Measurements from ENCODE around the gene AIFM3. TPM values are rescaled to one million over a fixed set of nuclear protein-coding genes. Genes with fewer than 3 reads are reported as not detected.
A peak's percentile ranks its signal among the peaks of the same experiment; 100 is the strongest.
"Not testable (repeated sequence)": the region's sequence is repeated elsewhere in the genome, so short reads cannot be mapped to it uniquely, and the experiment has no call there.

The AIFM3 gene
- total and polyA plus RNA-seq, 7 donors: 0.25 to 0.77 (median 0.53) TPM

- 40 to 60% (median 59%) methylated on average over 4 of the region's 4 CpGs for WGBS, 3 donors
- TF ChIP-seq CTCF (IDR thresholded peaks at IDR 0.05): no peak
- peak overlapping the region; percentile 92 for H3K27ac ChIP-seq
- H3K36me3 ChIP-seq (ENCODE audit: insufficient read depth in 1 of 2, low read depth in 1 of 2): peaks cover 0 to 19% of the 10 kb centered on the region in 2 donors
- H3K27me3 ChIP-seq (ENCODE audit: insufficient read depth in 3 of 3, low read length in 2 of 3): no peaks in the 10 kb centered on the region
- DNase-seq (no peak), ATAC-seq (no peak)
- intact Hi-C loops (cut with DNase I): no loop called here
- no peaks in the 10 kb centered on the region for H3K9me3 ChIP-seq
- H3K4me3 ChIP-seq: peak overlapping the region; percentile 73
- H3K4me1 ChIP-seq: peaks cover 27% of the 10 kb centered on the region
These were observed 36.7 kb downstream of the AIFM3 start for GRCh38 chr22:21003782-21004181.

- intact Hi-C loops (cut with DNase I); H3K9me3 ChIP-seq; H3K4me3 ChIP-seq; H3K36me3 ChIP-seq (ENCODE audit: insufficient read depth in 1 of 2, low read depth in 1 of 2); H3K27ac ChIP-seq; DNase-seq; H3K4me1 ChIP-seq; ATAC-seq; H3K27me3 ChIP-seq (ENCODE audit: insufficient read depth in 3 of 3, low read length in 2 of 3): not testable (repeated sequence)
- WGBS, 3 donors: 81 to 84% (median 84%) methylated on average over 13 of the region's 13 CpGs
These were observed 42.2 kb downstream of the AIFM3 start for GRCh38 chr22:21009208-21009607.

- H3K9me3 ChIP-seq: no peaks in the 10 kb centered on the region
- intact Hi-C loops (cut with DNase I): loop anchor here in 1 of 2 donors (5.0 kb wide), 1 partner anchor 42 kb away; no protein-coding TSS in a partner anchor
- no peaks in the 10 kb centered on the region for H3K36me3 ChIP-seq (ENCODE audit: insufficient read depth in 1 of 2, low read depth in 1 of 2)
- 51 to 57% (median 57%) methylated on average over 10 of the region's 10 CpGs for WGBS, 3 donors
- no peaks in the 10 kb centered on the region for H3K27me3 ChIP-seq (ENCODE audit: insufficient read depth in 3 of 3, low read length in 2 of 3)
- peaks cover 11% of the 10 kb centered on the region for H3K4me1 ChIP-seq
- H3K27ac ChIP-seq: no peak overlapping the region
- no peak overlapping the region for H3K4me3 ChIP-seq
- TF ChIP-seq CTCF (IDR thresholded peaks at IDR 0.05): no peak
- DNase-seq (no peak), ATAC-seq (no peak)
These were observed 42.8 kb downstream of the AIFM3 start for GRCh38 chr22:21009638-21010425.

DNA sequence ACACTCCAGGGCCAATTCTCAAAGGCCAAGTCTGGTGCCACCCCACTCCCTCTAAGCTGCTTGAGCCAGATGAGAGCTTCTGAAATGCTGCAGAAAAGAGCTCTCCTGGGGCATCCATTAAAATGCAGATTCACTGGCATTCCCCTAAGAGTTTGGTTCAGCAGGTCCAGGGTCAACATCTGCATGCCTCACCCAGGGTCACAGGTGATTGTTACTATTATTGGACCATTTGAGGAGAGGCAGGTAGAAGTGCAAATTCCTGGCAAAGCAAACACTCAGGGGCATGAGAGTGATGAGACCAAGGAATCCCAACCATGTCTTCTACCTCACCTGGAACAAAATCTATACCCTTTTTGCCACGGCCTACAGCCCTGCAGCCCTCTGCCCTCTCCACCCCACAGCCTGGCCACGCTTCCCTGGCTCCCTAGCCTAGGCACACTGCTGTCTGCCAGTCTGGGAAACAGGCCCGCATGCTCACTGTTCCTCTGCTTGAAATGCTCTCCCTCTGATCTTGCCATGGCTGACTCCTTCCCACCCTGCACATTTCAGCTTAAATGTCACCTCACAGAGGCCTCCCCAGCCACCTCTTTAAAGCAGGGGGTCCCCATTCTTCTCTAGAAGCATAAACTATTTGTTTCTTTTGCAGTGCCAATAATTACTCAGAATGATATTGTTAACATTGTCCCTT is 43.5 kb downstream of the AIFM3 start:
- Histone ChIP-seq H3K9me3 (no peaks in the 10 kb centered on the region), H3K4me1 (peaks cover 12% of the 10 kb centered on the region), H3K27ac (no peak overlapping the region), H3K36me3 (ENCODE audit: insufficient read depth in 1 of 2, low read depth in 1 of 2) (no peaks in the 10 kb centered on the region), H3K4me3 (no peak overlapping the region), H3K27me3 (ENCODE audit: insufficient read depth in 3 of 3, low read length in 2 of 3) (no peaks in the 10 kb centered on the region)
- intact Hi-C loops (cut with DNase I): loop anchor here in 1 of 2 donors (5.0 kb wide), 1 partner anchor 42 kb away; no protein-coding TSS in a partner anchor
- ATAC-seq (no peak), DNase-seq (no peak)
- TF ChIP-seq CTCF (IDR thresholded peaks at IDR 0.05): no peak
- 88 to 96% (median 96%) methylated on average over 3 of the region's 3 CpGs for WGBS, 3 donors

Data from psoas muscle (tissue), 8 donors.